Measurements from ENCODE around the gene D2HGDH.
A peak's percentile ranks its signal among the peaks of the same experiment; 100 is the strongest.
"Not testable (repeated sequence)": the region's sequence is repeated elsewhere in the genome, so short reads cannot be mapped to it uniquely, and the experiment has no call there.

The D2HGDH gene

DNA sequence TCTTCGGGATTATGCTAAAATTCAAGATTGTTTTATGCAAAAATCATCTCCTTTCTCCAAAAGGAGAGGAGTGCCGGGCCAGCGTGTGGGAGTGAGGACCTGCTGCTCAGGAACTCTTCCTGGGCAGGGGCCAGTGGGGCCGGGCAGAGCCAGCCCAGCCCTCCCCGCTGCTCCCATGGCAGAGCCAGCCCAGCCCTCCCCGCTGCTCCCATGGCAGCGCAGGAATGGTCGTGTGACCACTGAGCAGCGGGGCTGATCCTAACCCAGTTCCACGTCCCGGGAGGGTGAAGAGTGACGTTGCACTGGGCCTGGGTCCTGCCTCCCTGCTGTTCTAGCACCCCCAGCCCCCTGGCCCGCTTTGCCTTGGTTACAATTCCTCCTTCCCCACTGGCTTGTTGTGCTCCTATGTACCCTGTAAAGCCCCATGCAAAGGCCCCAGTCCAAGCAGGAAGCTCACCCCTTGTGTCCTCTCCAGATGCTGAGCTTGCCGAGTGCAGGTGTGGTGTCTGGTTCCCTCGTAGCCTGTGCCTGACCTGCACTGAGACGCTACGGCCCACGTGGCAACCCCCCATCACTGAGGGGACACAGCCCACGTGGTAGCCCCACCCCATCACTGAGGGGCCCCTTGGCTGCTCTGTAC, 63.1 kb downstream of the D2HGDH start:
- no peaks in the 10 kb centered on the region for H3K4me1 ChIP-seq (ENCODE audit: insufficient read depth, poor library complexity, severe bottlenecking)
- H3K36me3 ChIP-seq (ENCODE audit: low read depth), result no peaks in the 10 kb centered on the region
- H3K9me3 ChIP-seq (ENCODE audit: severe bottlenecking), result no peaks in the 10 kb centered on the region
- DNase-seq (ENCODE audit: low spot score) (peak; percentile 46), ATAC-seq (ENCODE audit: low read depth) (no peak)
- no peak overlapping the region for H3K4me3 ChIP-seq (ENCODE audit: severe bottlenecking)
- no peak overlapping the region for H3K27ac ChIP-seq (ENCODE audit: poor library complexity, severe bottlenecking)
- H3K27me3 ChIP-seq (ENCODE audit: insufficient read depth, poor library complexity, severe bottlenecking), result no peaks in the 10 kb centered on the region
- TF ChIP-seq, protein P1, sequence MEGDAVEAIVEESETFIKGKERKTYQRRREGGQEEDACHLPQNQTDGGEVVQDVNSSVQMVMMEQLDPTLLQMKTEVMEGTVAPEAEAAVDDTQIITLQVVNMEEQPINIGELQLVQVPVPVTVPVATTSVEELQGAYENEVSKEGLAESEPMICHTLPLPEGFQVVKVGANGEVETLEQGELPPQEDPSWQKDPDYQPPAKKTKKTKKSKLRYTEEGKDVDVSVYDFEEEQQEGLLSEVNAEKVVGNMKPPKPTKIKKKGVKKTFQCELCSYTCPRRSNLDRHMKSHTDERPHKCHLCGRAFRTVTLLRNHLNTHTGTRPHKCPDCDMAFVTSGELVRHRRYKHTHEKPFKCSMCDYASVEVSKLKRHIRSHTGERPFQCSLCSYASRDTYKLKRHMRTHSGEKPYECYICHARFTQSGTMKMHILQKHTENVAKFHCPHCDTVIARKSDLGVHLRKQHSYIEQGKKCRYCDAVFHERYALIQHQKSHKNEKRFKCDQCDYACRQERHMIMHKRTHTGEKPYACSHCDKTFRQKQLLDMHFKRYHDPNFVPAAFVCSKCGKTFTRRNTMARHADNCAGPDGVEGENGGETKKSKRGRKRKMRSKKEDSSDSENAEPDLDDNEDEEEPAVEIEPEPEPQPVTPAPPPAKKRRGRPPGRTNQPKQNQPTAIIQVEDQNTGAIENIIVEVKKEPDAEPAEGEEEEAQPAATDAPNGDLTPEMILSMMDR (IDR thresholded peaks at IDR 0.05; ENCODE audit: poor library complexity, severe bottlenecking), result no peak

DNA sequence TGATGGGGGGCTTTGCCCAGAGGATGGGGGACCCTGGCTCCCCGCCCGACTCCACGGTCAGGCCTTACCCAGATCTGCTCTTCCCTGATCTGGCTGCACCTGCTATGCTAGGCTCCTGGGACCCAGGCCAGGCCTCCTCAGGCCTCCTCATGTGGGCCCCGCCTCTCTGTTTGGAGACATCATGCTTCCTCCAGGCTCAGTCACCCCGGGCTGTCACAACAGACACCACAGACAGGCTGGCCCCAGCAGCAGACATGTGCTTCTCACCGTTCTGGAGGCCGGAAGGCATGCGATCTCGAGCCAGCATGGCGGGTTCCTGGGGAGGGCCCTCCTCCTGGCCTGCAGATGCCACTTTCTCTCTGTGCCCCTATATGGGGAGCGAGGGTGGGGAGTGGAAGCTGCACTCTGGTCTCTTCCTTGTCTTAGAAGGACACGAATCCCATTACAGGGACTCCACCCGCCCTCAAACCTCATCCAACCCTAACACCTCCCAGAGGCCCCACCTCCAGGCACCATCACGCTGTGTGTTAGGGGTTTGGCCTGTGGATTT, 63.7 kb downstream of the D2HGDH start:
- ATAC-seq (ENCODE audit: low read depth), result no peak
- no peaks in the 10 kb centered on the region for H3K36me3 ChIP-seq (ENCODE audit: low read depth)
- no peaks in the 10 kb centered on the region for H3K4me1 ChIP-seq (ENCODE audit: insufficient read depth, poor library complexity, severe bottlenecking)
- H3K4me3 ChIP-seq (ENCODE audit: severe bottlenecking), result no peak overlapping the region
- H3K9me3 ChIP-seq (ENCODE audit: severe bottlenecking), result no peaks in the 10 kb centered on the region
- peak; percentile 55 for DNase-seq (ENCODE audit: low spot score)
- no peaks in the 10 kb centered on the region for H3K27me3 ChIP-seq (ENCODE audit: insufficient read depth, poor library complexity, severe bottlenecking)
- H3K27ac ChIP-seq (ENCODE audit: poor library complexity, severe bottlenecking), result no peak overlapping the region
- TF ChIP-seq, protein P1 (IDR thresholded peaks at IDR 0.05; ENCODE audit: poor library complexity, severe bottlenecking), result no peak

DNA sequence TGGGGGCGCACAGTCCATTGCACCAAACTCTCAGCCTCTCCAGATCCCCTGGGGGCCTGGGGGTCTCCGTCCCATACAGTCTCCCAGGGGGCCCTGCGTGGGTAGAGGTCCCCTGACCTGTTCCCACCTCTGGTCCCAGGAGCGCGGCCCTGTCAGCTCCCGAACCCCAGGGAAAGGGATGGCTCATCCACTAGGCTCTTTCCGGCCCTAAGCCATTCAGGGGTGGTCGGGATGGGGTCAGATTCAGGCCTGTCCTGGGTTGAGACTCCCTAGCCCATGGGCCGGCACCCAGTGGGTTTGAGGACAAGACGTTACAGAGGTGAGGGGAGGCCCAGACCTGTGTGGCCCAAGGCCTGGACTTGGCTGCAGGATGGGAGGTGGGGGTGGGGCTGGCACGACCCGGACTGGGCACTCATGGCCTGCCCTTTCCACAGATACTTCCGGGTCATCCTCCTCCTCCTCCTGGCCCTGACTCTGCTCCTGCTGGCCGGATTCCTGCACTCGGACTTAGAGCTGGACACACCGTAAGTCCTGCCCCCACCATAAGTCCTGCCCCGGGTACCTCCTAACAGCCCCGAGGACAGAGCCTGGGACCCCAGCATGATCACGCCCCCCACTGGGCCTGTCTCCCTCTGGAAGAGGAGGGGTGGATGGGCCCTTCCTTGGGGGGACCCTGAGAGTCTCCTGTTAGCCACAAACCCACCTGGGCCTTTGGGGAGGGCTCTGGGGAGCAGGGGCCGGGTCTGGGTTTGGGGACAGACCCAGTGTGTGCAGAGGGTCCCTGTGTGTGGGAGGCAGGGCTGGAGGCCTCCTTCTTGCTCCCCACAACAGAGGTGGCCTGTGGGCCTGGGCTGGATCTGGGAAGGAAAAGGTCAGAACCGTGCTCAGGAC, 64.4 kb downstream of the D2HGDH start:
- Histone ChIP-seq H3K4me3 (ENCODE audit: severe bottlenecking) (no peak overlapping the region), H3K27ac (ENCODE audit: poor library complexity, severe bottlenecking) (no peak overlapping the region), H3K9me3 (ENCODE audit: severe bottlenecking) (no peaks in the 10 kb centered on the region), H3K4me1 (ENCODE audit: insufficient read depth, poor library complexity, severe bottlenecking) (no peaks in the 10 kb centered on the region), H3K36me3 (ENCODE audit: low read depth) (no peaks in the 10 kb centered on the region), H3K27me3 (ENCODE audit: insufficient read depth, poor library complexity, severe bottlenecking) (no peaks in the 10 kb centered on the region)
- DNase-seq (ENCODE audit: low spot score) (peak; percentile 54), ATAC-seq (ENCODE audit: low read depth) (no peak)
- TF ChIP-seq, protein P1 (IDR thresholded peaks at IDR 0.05; ENCODE audit: poor library complexity, severe bottlenecking), result no peak

DNA sequence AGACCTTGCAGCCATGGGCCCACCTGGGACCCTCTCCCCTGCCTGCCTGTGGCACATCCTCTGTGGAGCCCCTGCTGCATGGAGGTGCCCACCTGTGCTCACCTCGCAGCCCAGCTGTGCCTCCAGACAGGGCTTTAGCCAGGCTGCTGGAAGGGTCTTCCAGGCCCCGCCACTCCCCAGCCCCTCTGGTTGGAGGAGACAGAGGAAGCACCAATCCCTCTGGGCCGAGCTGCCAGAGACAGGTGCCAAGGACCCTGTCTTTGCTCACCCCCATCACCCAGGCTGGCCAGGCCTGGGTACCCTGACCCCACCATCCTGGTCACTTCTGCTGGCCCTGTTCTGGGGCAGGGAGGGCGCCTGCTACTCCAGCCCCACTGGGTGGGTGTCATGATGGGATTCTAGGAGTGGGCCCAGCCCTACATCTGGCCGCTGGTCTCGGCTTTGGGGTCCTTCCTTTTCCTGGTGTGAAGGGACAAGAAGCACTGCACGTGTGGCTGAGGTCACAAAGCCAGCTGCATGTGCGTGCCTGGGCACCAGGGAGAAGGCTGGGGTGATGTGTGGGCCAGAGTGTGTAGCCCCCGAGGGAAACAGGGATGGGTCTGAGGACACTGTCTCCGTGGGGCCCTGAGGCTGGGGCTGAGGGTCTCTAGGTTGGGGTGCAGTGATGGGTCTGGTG, 65.2 kb downstream of the D2HGDH start:
- Histone ChIP-seq H3K4me3 (ENCODE audit: severe bottlenecking) (no peak overlapping the region), H3K27ac (ENCODE audit: poor library complexity, severe bottlenecking) (no peak overlapping the region), H3K9me3 (ENCODE audit: severe bottlenecking) (no peaks in the 10 kb centered on the region), H3K27me3 (ENCODE audit: insufficient read depth, poor library complexity, severe bottlenecking) (peaks cover 8% of the 10 kb centered on the region), H3K4me1 (ENCODE audit: insufficient read depth, poor library complexity, severe bottlenecking) (no peaks in the 10 kb centered on the region), H3K36me3 (ENCODE audit: low read depth) (no peaks in the 10 kb centered on the region)
- TF ChIP-seq, protein P1 (IDR thresholded peaks at IDR 0.05; ENCODE audit: poor library complexity, severe bottlenecking), result no peak
- no peak for ATAC-seq (ENCODE audit: low read depth)
- peak; percentile 55 for DNase-seq (ENCODE audit: low spot score)

DNA sequence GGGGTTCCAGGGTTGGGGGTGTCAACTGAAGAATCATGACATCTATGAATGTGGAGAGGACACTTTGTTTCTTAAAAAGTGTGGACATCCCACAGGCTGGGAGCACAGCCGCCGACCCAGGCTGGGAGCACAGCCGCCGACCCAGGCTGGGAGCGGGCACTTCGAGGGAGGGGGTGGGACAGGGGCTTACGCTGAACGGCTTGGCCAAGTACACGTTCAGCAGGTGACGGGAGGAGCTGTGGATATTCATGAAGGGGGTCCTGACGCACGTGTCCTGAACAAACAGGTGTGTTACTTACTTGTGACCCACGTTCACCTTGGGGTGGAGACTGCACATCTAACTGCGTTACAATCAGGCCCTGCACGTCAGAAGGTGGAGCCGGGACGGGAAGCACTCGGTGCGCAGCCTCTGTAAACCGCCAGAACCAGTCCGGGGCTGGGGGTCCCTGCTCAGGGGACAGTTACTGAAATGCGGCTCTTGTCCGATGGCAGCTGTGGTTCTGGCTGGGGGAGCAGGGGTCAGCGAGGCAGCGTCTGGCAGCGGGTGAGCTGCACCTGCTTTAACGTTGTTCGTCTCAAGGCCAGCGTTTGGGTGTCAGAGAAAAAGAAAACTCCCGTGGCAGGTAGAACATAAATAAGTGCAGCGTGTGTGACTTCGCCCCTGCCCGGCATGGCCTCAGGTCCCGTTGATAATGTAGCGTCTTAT, 65.9 kb downstream of the D2HGDH start:
- not testable (repeated sequence) for H3K27me3 ChIP-seq (ENCODE audit: insufficient read depth, poor library complexity, severe bottlenecking); ATAC-seq (ENCODE audit: low read depth); H3K36me3 ChIP-seq (ENCODE audit: low read depth); H3K4me1 ChIP-seq (ENCODE audit: insufficient read depth, poor library complexity, severe bottlenecking); DNase-seq (ENCODE audit: low spot score); H3K4me3 ChIP-seq (ENCODE audit: severe bottlenecking); H3K27ac ChIP-seq (ENCODE audit: poor library complexity, severe bottlenecking); H3K9me3 ChIP-seq (ENCODE audit: severe bottlenecking)

Measured in RWPE2 (cell line).